ENCODE results near the gene ZNF579.

ZNF579 gene

GRCh38 chr19:55590617-55591016 lies 10.0 kb upstream of the ZNF579 start:
- no peaks in the 10 kb centered on the region for H3K27me3 ChIP-seq (replicated peaks)
- H3K4me3 ChIP-seq (ENCODE audit: low read depth, low read length) = no peak overlapping the region
- no peak for DNase-seq
- peaks cover 19% of the 10 kb centered on the region for H3K36me3 ChIP-seq (replicated peaks)
- no peak overlapping the region for H3K27ac ChIP-seq
- in situ Hi-C loops (cut with HindIII; ENCODE audit: low pct_ligation_motif_present, low sequenced_read_pairs) = no loop called here
- no peak for TF ChIP-seq CTCF (IDR thresholded peaks at IDR 0.05; ENCODE audit: low read depth, low read length, missing control alignments)

GRCh38 chr19:55590109-55590508 lies 9.5 kb upstream of the ZNF579 start:
- Histone ChIP-seq H3K36me3 (replicated peaks) (peaks cover 15% of the 10 kb centered on the region), H3K27ac (no peak overlapping the region), H3K27me3 (replicated peaks) (no peaks in the 10 kb centered on the region), H3K4me3 (ENCODE audit: low read depth, low read length) (no peak overlapping the region)
- in situ Hi-C loops (cut with HindIII; ENCODE audit: low pct_ligation_motif_present, low sequenced_read_pairs) = no loop called here
- no peak for DNase-seq
- no peak for TF ChIP-seq CTCF (IDR thresholded peaks at IDR 0.05; ENCODE audit: low read depth, low read length, missing control alignments)

GRCh38 chr19:55588738-55589137 lies 8.1 kb upstream of the ZNF579 start:
- Histone ChIP-seq H3K27me3 (replicated peaks) (no peaks in the 10 kb centered on the region), H3K36me3 (replicated peaks) (peaks cover 8% of the 10 kb centered on the region), H3K4me3 (ENCODE audit: low read depth, low read length) (no peak overlapping the region), H3K27ac (no peak overlapping the region)
- no peak for DNase-seq
- in situ Hi-C loops (cut with HindIII; ENCODE audit: low pct_ligation_motif_present, low sequenced_read_pairs) = no loop called here
- no peak for TF ChIP-seq CTCF (IDR thresholded peaks at IDR 0.05; ENCODE audit: low read depth, low read length, missing control alignments)

- no peak for TF ChIP-seq CTCF (IDR thresholded peaks at IDR 0.05; ENCODE audit: low read depth, low read length, missing control alignments)
- peak; percentile 92 for DNase-seq
- H3K27ac ChIP-seq = no peak overlapping the region
- peaks cover under 1% of the 10 kb centered on the region for H3K36me3 ChIP-seq (replicated peaks)
- no peaks in the 10 kb centered on the region for H3K27me3 ChIP-seq (replicated peaks)
- in situ Hi-C loops (cut with HindIII; ENCODE audit: low pct_ligation_motif_present, low sequenced_read_pairs) = no loop called here
- peak overlapping the region; percentile 57 for H3K4me3 ChIP-seq (ENCODE audit: low read depth, low read length)
These were observed 6.5 kb upstream of the ZNF579 start for GRCh38 chr19:55586976-55587668.

- no peak overlapping the region for H3K27ac ChIP-seq
- no peaks in the 10 kb centered on the region for H3K36me3 ChIP-seq (replicated peaks)
- peak; percentile 71 for DNase-seq
- in situ Hi-C loops (cut with HindIII; ENCODE audit: low pct_ligation_motif_present, low sequenced_read_pairs) = no loop called here
- no peaks in the 10 kb centered on the region for H3K27me3 ChIP-seq (replicated peaks)
- peak overlapping the region; percentile 47 for H3K4me3 ChIP-seq (ENCODE audit: low read depth, low read length)
- no peak for TF ChIP-seq CTCF (IDR thresholded peaks at IDR 0.05; ENCODE audit: low read depth, low read length, missing control alignments)
These were observed 5.2 kb upstream of the ZNF579 start for GRCh38 chr19:55585658-55586339.

Measured in brain microvascular endothelial cell (primary cell).